NT2/D1 (cell line): Measurements from ENCODE around the gene PXT1.

ENCODE experiments used
- DNase-seq: peaks from one replicate; pipeline ENCODE4 v3.0.0-alpha.2; 2011; ENCODE audit warnings: low read depth, low spot score
- H3K27me3 ChIP-seq: 2 replicates; pipeline ENCODE4 v1.6.0; 2011; ENCODE audit warnings: mild to moderate bottlenecking; ENCODE audit not compliant: insufficient read length, insufficient read depth
- H3K36me3 ChIP-seq: 2 replicates; pipeline ENCODE4 v1.6.1; 2011; ENCODE audit warnings: mild to moderate bottlenecking, low read length, mixed read lengths; ENCODE audit not compliant: insufficient read depth, insufficient read length
- H3K4me1 ChIP-seq: 2 replicates; pipeline ENCODE4 v1.5.1; 2011; ENCODE audit not compliant: insufficient read depth, insufficient read length
- H3K4me3 ChIP-seq: 2 replicates; pipeline ENCODE4 v1.5.1; 2011; ENCODE audit warnings: low read depth; ENCODE audit not compliant: insufficient read length
- H3K9ac ChIP-seq: 2 replicates; pipeline ENCODE4 v1.6.0; 2011; ENCODE audit warnings: low read depth; ENCODE audit not compliant: insufficient read length
- H3K9me3 ChIP-seq: 2 replicates; pipeline ENCODE4 v1.5.1; 2011; ENCODE audit warnings: mild to moderate bottlenecking, low read length; ENCODE audit not compliant: insufficient read depth
- SUZ12 ChIP-seq: IDR thresholded peaks from 2 replicates; pipeline ENCODE4 v1.6.1; 2011; ENCODE audit not compliant: insufficient read length, insufficient read depth; ENCODE audit errors: extremely low read depth
- YY1 ChIP-seq: IDR thresholded peaks from 2 replicates; pipeline ENCODE4 v1.6.1; 2011; ENCODE audit not compliant: insufficient read length, insufficient read depth
- ZNF274 ChIP-seq: IDR thresholded peaks from 2 replicates; pipeline ENCODE4 v1.6.1; 2011; ENCODE audit warnings: mild to moderate bottlenecking, low read depth, low read length

The PXT1 gene

DNA sequence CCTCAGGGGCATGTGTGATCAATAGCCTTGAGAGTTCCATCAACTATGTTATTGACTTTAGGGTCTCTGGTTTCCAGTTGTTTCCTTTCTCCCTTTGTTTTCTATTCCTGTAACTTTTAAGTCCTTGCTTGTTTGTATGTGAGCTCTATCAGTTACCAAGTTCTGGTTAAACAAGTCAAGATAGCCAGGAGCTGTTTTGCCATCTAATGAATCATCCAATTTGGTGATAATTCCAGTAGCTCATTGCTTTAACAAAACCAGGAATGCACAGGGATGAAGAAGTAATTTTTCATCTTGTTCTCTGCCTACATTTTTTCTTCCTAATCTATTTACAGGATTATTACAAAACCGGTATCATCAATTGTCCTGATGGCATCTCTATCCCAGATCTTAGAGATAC, 36.6 kb upstream of the PXT1 start:
- no peak for TF ChIP-seq ZNF274
- TF ChIP-seq YY1 = no peak
- no peak for TF ChIP-seq SUZ12
- peaks cover 47% of the 10 kb centered on the region for H3K36me3 ChIP-seq
- no peaks in the 10 kb centered on the region for H3K27me3 ChIP-seq
- no peak overlapping the region for H3K4me3 ChIP-seq
- H3K4me1 ChIP-seq = no peaks in the 10 kb centered on the region
- DNase-seq = no peak
- no peaks in the 10 kb centered on the region for H3K9me3 ChIP-seq
- H3K9ac ChIP-seq = no peak overlapping the region

- H3K9me3 ChIP-seq = no peaks in the 10 kb centered on the region
- TF ChIP-seq ZNF274 (no peak), SUZ12 (no peak), YY1 (no peak)
Measured at GRCh38 chr6:36478051-36478526, 35.4 kb upstream of the PXT1 start.

GRCh38 chr6:36469946-36470345, 27.3 kb upstream of the PXT1 start:
- DNase-seq = no peak
- no peaks in the 10 kb centered on the region for H3K4me1 ChIP-seq
- H3K9me3 ChIP-seq = no peaks in the 10 kb centered on the region
- H3K36me3 ChIP-seq = peaks cover 32% of the 10 kb centered on the region
- H3K4me3 ChIP-seq = no peak overlapping the region
- H3K9ac ChIP-seq = no peak overlapping the region
- no peaks in the 10 kb centered on the region for H3K27me3 ChIP-seq
- TF ChIP-seq YY1 (no peak), SUZ12 (no peak), ZNF274 (no peak)

More at GRCh38 chr6:36478051-36478526, 35.4 kb upstream of the PXT1 start:
- no peaks in the 10 kb centered on the region for H3K27me3 ChIP-seq
- H3K36me3 ChIP-seq = peaks cover 39% of the 10 kb centered on the region
- no peak overlapping the region for H3K9ac ChIP-seq
- H3K4me3 ChIP-seq = no peak overlapping the region
- H3K4me1 ChIP-seq = no peaks in the 10 kb centered on the region
- DNase-seq = no peak

DNA sequence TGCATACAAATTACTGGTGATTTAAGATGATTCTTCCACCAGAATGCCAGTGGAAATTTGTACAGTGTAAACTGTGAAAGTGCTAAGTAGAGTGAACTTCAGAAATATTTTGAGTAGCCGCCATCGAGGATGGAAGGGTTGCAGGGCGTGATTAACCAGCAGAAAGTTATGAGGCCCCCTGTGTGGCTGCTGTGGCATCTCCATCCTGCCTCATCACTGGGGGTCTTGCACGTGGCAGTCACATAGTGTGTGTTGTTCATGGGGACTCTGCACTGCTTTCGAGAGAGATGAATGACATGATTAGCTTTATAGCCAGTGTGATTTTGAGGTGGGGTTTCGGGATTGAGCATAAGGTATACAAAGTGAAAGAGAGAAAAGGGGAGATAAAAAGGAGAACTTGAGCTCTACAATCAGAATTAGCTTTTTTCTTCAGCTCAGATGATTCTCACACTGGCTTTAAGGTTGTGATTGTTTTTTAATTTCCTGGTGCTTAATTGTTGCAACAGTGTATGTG, 26.6 kb upstream of the PXT1 start:
- H3K36me3 ChIP-seq = peaks cover 26% of the 10 kb centered on the region
- H3K4me1 ChIP-seq = no peaks in the 10 kb centered on the region
- no peak overlapping the region for H3K4me3 ChIP-seq
- no peaks in the 10 kb centered on the region for H3K9me3 ChIP-seq
- H3K27me3 ChIP-seq = no peaks in the 10 kb centered on the region
- no peak overlapping the region for H3K9ac ChIP-seq
- DNase-seq = no peak
- TF ChIP-seq SUZ12 (no peak), YY1 (no peak)

DNA sequence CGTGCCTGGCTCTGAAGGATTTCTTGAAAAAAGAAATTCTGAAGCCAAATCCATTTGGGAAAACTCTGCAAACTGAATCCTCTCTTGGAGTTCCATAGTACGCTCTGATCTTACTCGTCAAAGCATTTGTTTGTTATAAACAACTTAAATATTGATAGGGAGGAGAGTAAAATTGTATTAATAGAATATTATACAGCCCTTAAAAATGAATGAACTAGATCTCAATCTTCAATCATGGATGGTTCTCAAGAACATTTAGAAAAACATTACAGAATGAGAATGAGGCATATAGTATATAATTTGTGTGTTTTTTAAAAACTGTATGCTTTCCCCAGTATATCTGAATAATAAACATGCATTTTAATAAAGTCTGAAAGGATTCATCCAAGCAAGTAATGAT, 25.0 kb upstream of the PXT1 start:
- H3K9me3 ChIP-seq = no peaks in the 10 kb centered on the region
- peaks cover 26% of the 10 kb centered on the region for H3K36me3 ChIP-seq
- no peak for DNase-seq
- no peak overlapping the region for H3K4me3 ChIP-seq
- H3K4me1 ChIP-seq = no peaks in the 10 kb centered on the region
- no peaks in the 10 kb centered on the region for H3K27me3 ChIP-seq
- H3K9ac ChIP-seq = no peak overlapping the region
- TF ChIP-seq YY1 (no peak), SUZ12 (no peak), ZNF274 (no peak)

DNA sequence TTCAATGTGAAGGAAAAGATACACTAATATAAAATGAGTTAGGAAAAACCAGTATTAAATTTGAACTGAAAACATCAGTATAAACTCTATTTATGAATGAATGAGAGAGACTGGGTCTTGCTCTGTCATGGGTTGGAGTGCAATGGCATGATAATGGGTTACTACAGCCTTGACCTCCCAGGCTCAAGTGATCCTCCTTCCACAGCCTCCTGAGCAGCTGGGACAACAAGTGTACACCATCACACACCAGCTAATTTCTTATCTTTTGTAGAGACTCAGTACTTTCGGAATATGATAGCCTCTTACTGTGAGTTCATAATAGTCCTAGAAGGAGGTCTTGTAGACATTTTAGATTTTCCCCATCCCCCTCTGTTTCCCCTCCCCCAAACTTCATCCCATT, 21.6 kb upstream of the PXT1 start:
- DNase-seq = no peak
- no peak overlapping the region for H3K9ac ChIP-seq
- no peaks in the 10 kb centered on the region for H3K36me3 ChIP-seq
- H3K27me3 ChIP-seq = no peaks in the 10 kb centered on the region
- H3K4me1 ChIP-seq = no peaks in the 10 kb centered on the region
- no peak overlapping the region for H3K4me3 ChIP-seq
- TF ChIP-seq YY1 (no peak), ZNF274 (no peak), SUZ12 (no peak)
- no peaks in the 10 kb centered on the region for H3K9me3 ChIP-seq

DNA sequence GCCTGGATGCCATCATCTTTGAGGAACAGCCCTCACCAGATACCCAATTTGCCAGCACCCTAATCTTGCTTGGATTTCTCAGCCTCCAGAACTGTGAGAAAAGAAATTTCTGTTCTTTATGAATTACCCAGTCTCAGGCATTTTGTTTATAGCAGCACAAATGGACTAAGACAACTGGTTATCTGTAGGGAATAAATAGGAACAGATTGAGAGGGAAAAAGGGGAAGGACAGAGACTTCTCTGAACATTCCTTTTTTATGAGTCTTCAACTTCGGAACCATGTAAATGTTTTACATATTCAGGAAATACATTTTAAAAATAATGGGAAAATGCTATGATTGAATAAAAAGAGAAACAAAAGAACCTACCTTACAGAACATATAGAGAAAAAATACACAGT, 21.0 kb upstream of the PXT1 start:
- TF ChIP-seq SUZ12 = no peak
- TF ChIP-seq ZNF274 = no peak
- no peak for TF ChIP-seq YY1
- no peaks in the 10 kb centered on the region for H3K9me3 ChIP-seq
- no peak for DNase-seq

DNA sequence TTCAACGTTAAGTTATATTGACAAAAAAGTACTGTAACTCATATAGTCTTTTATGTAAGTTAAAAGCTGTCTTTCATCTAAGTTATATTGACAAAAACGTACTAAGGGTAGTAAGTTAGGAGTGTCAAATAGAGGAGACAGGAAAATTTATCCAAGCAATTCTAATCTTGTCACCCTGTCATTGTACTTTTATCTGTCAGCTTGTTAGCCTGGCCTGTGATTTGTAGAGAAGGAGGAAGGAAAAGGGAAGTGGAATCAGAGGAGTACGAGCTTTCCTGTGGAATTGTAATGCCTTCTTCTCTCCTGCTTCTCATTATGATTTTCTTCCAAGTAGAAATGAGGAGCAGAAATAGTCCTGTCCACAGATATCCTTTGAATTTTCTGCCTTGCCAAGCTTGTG, 19.0 kb upstream of the PXT1 start:
- Histone ChIP-seq H3K4me1 (no peaks in the 10 kb centered on the region), H3K27me3 (no peaks in the 10 kb centered on the region), H3K9ac (no peak overlapping the region), H3K4me3 (no peak overlapping the region), H3K36me3 (no peaks in the 10 kb centered on the region), H3K9me3 (no peaks in the 10 kb centered on the region)
- DNase-seq = no peak
- TF ChIP-seq YY1 (no peak), ZNF274 (no peak), SUZ12 (no peak)

More for the DNA sequence above, 21.0 kb upstream of the PXT1 start:
- Histone ChIP-seq H3K36me3 (no peaks in the 10 kb centered on the region), H3K9ac (no peak overlapping the region), H3K4me3 (no peak overlapping the region), H3K4me1 (no peaks in the 10 kb centered on the region), H3K27me3 (no peaks in the 10 kb centered on the region)
